Right lobe of liver (tissue), 4 donors: ENCODE data around the gene ANKRD33B.

Source experiments
- CTCF ChIP-seq, 4 donors: fragments of 200-600 bp in 3 of 4; fragments of 450-650 bp in 1 of 4; IDR thresholded peaks; one replicate each; pipeline versions ENCODE4 v1.5.1 to v1.8.0; 2016 to 2022; ENCODE audit warnings: antibody characterized with exemption in 4 of 4, mild to moderate bottlenecking in 2 of 4
- POLR2A ChIP-seq: fragments of 450-650 bp; IDR thresholded peaks from one replicate; pipeline ENCODE4 v1.6.1; 2017; ENCODE audit warnings: antibody characterized with exemption, mild to moderate bottlenecking
- donor health status: DM: no; HTN: no; CAD: no.
- donor health status: DM: no; HTN: no; CAD: no.
- donor health status: DM: no; HTN: yes; CAD: no.

GRCh38 chr5:10629682-10630081 lies 65.8 kb downstream of the ANKRD33B start:
- TF ChIP-seq CTCF (IDR thresholded peaks at IDR 0.05) (no peak), POLR2A (no peak)
